ENCODE measurements around the gene DYDC2.

- no peak for TF ChIP-seq CTCF (IDR thresholded peaks at IDR 0.05)
- no peak for TF ChIP-seq EZH2 (IDR thresholded peaks at IDR 0.05)
- no peak for TF ChIP-seq EZH2phosphoT487 (IDR thresholded peaks at IDR 0.05)
These were observed 33.9 kb upstream of the DYDC2 start for GRCh38 chr10:80322711-80323110.

Measured in neural progenitor cell (in vitro differentiated cells).